GM12873 (cell line): ENCODE data around the gene FBXO2.

ENCODE experiments used
- CTCF ChIP-seq: IDR thresholded peaks from 2 replicates; pipeline ENCODE4 v1.5.1; 2012; ENCODE audit warnings: low read depth, mild to moderate bottlenecking, moderate library complexity, low read length, control low read depth; ENCODE audit not compliant: insufficient read depth; ENCODE audit errors: missing control alignments

FBXO2 gene

GRCh38 chr1:11611638-11612327 lies 42.4 kb downstream of the FBXO2 start:
- no peak for TF ChIP-seq CTCF

- TF ChIP-seq CTCF = no peak
These were observed 43.5 kb downstream of the FBXO2 start for GRCh38 chr1:11610629-11611180.

GRCh38 chr1:11606775-11607174 lies 47.5 kb downstream of the FBXO2 start:
- TF ChIP-seq CTCF = no peak

GRCh38 chr1:11602981-11603380 lies 51.2 kb downstream of the FBXO2 start:
- TF ChIP-seq CTCF = no peak

GRCh38 chr1:11602424-11602823 lies 51.8 kb downstream of the FBXO2 start:
- TF ChIP-seq CTCF = no peak

GRCh38 chr1:11600836-11601235 lies 53.4 kb downstream of the FBXO2 start:
- TF ChIP-seq CTCF = no peak

GRCh38 chr1:11599891-11600576 lies 54.2 kb downstream of the FBXO2 start:
- TF ChIP-seq CTCF = no peak
